Neuronal stem cell (in vitro differentiated cells): ENCODE measurements around the gene MOB4. TPM values are rescaled to one million over a fixed set of nuclear protein-coding genes. Genes with fewer than 3 reads are reported as not detected.

Source experiments
- DNase-seq: peaks from one replicate; pipeline ENCODE4 v3.0.0-alpha.2; 2013; ENCODE audit warnings: low spot score
- H2AFZ ChIP-seq: one replicate; pipeline ENCODE4 v1.6.1; 2013; ENCODE audit warnings: mild to moderate bottlenecking, low read length, inconsistent platforms
- H2AK5ac ChIP-seq: 2 replicates; pipeline ENCODE4 v1.6.1; 2013; ENCODE audit warnings: low read depth, mild to moderate bottlenecking, inconsistent platforms, low read length, moderate library complexity, mixed read lengths
- H2BK120ac ChIP-seq: 2 replicates; pipeline ENCODE4 v1.6.1; 2013; ENCODE audit warnings: low read depth, mild to moderate bottlenecking, inconsistent platforms, low read length, moderate library complexity, mixed read lengths
- H2BK12ac ChIP-seq: one replicate; pipeline ENCODE4 v1.6.1; 2013; ENCODE audit warnings: low read length, inconsistent platforms
- H2BK15ac ChIP-seq: 2 replicates; pipeline ENCODE4 v1.6.1; 2013; ENCODE audit warnings: mild to moderate bottlenecking, low read length, inconsistent platforms, mixed read lengths
- H2BK5ac ChIP-seq: one replicate; pipeline ENCODE4 v1.6.1; 2013; ENCODE audit warnings: inconsistent platforms, mild to moderate bottlenecking, low read length, moderate library complexity
- H3K14ac ChIP-seq: one replicate; pipeline ENCODE4 v1.6.1; 2013; ENCODE audit warnings: low read length, inconsistent platforms
- H3K18ac ChIP-seq: 2 replicates; pipeline ENCODE4 v1.6.1; 2013; ENCODE audit warnings: low read length, inconsistent platforms
- H3K23ac ChIP-seq: 2 replicates; pipeline ENCODE4 v1.6.1; 2013; ENCODE audit warnings: low read depth, mild to moderate bottlenecking, mixed read lengths, low read length, inconsistent platforms; ENCODE audit not compliant: poor library complexity
- H3K27ac ChIP-seq: replicated peaks from 3 replicates; pipeline ENCODE4 v1.5.1; 2013; ENCODE audit warnings: low read length, inconsistent platforms
- H3K27me3 ChIP-seq, 3 experiments: 2 replicates each; pipeline ENCODE4 v1.6.1; 2013; ENCODE audit warnings: low read length in 3 of 3, mild to moderate bottlenecking in 2 of 3, inconsistent platforms in 1 of 3, low read depth in 1 of 3, mixed read lengths in 1 of 3, moderate library complexity in 1 of 3; ENCODE audit not compliant: control insufficient read depth in 3 of 3, insufficient read depth in 3 of 3
- H3K36me3 ChIP-seq, 2 donors: replicated peaks in 1 of 2; 2 replicates each; pipeline ENCODE4 v1.6.1; 2013; ENCODE audit warnings: low read length in 2 of 2; ENCODE audit not compliant: control insufficient read depth in 2 of 2, insufficient read depth in 2 of 2
- H3K4ac ChIP-seq: 2 replicates; pipeline ENCODE4 v1.6.1; 2013; ENCODE audit warnings: inconsistent platforms, mild to moderate bottlenecking, low read length, moderate library complexity
- H3K4me1 ChIP-seq, 2 donors: 1 replicate in 1 of 2; 2 replicates in 1 of 2; pipeline ENCODE4 v1.6.1; 2013; ENCODE audit warnings: low read length in 2 of 2, low read depth in 1 of 2; ENCODE audit not compliant: control insufficient read depth in 2 of 2, insufficient read depth in 1 of 2
- H3K4me2 ChIP-seq: one replicate; pipeline ENCODE4 v1.6.1; 2013; ENCODE audit warnings: mild to moderate bottlenecking, low read length, inconsistent platforms; ENCODE audit not compliant: insufficient read depth, poor library complexity, severe bottlenecking
- H3K4me3 ChIP-seq, 2 donors: 2 replicates each; pipeline ENCODE4 v1.5.1; 2013; ENCODE audit warnings: low read length in 2 of 2, mild to moderate bottlenecking in 2 of 2, inconsistent platforms in 1 of 2, moderate library complexity in 1 of 2
- H3K79me1 ChIP-seq: one replicate; pipeline ENCODE4 v1.6.1; 2013; ENCODE audit warnings: low read depth, mild to moderate bottlenecking, inconsistent platforms, low read length, moderate library complexity
- H3K9ac ChIP-seq: one replicate; pipeline ENCODE4 v1.6.1; 2013; ENCODE audit warnings: mild to moderate bottlenecking, low read depth, low read length, inconsistent platforms; ENCODE audit not compliant: poor library complexity
- H3K9me3 ChIP-seq, 2 donors: replicated peaks in 1 of 2; 2 replicates each; pipeline versions ENCODE3 to v1.6.1; 2013; ENCODE audit warnings: low read length in 2 of 2, mild to moderate bottlenecking in 2 of 2, inconsistent platforms in 1 of 2, low read depth in 1 of 2, mixed read lengths in 1 of 2, moderate library complexity in 1 of 2; ENCODE audit not compliant: control insufficient read depth in 2 of 2, insufficient read depth in 1 of 2
- H4K8ac ChIP-seq: one replicate; pipeline ENCODE4 v1.6.1; 2013; ENCODE audit warnings: low read depth, mild to moderate bottlenecking, inconsistent platforms, low read length, moderate library complexity
- H4K91ac ChIP-seq: one replicate; pipeline ENCODE4 v1.6.1; 2013; ENCODE audit warnings: low read length, low read depth, mild to moderate bottlenecking, inconsistent platforms; ENCODE audit not compliant: poor library complexity
- WGBS, 2 donors: extraction: QIAGEN DNeasy Blood & Tissue Kit; methylation state at CpG; one replicate each; pipeline ENCODE4 v1.1.7; 2013; ENCODE audit warnings: missing lambda C conversion rate in 2 of 2, mixed read lengths in 1 of 2; ENCODE audit not compliant: insufficient read length in 2 of 2, insufficient replicate concordance in 1 of 2; ENCODE audit errors: extremely low coverage in 2 of 2; 5-methylcytosine and 5-hydroxymethylcytosine counted together
- small RNA-seq: library from polyadenylated mRNA; stranded (forward); fragments of <200 nt; extraction: miRNeasy Mini kit (QIAGEN cat#:217004); gene quantifications from one replicate; pipeline ENCODE3, GENCODE V24; 2013; ENCODE audit not compliant: insufficient read depth

MOB4 gene

GRCh38 chr2:197600306-197600705 is 84.4 kb downstream of the MOB4 start:
- no peak overlapping the region for H4K8ac ChIP-seq
- no peaks in the 10 kb centered on the region for H3K79me1 ChIP-seq
- no peak overlapping the region for H2BK5ac ChIP-seq
- H3K4me2 ChIP-seq = no peak overlapping the region
- no peak overlapping the region for H2BK120ac ChIP-seq
- no peak overlapping the region for H2AFZ ChIP-seq
- whole genome bisulfite sequencing, 2 donors = no CpG with 5 or more reads among the region's 5 CpGs
- H3K27me3 ChIP-seq = no peaks in the 10 kb centered on the region
- H2BK15ac ChIP-seq = no peak overlapping the region
- H3K27ac ChIP-seq = no peak overlapping the region
- no peak overlapping the region for H2AK5ac ChIP-seq
- DNase-seq = no peak
- H3K4ac ChIP-seq = no peak overlapping the region
- H3K9ac ChIP-seq = no peak overlapping the region
- peaks cover 0 to 6% of the 10 kb centered on the region in 2 donors for H3K9me3 ChIP-seq
- peaks cover 0 to 5% of the 10 kb centered on the region in 2 donors for H3K4me1 ChIP-seq
- no peak overlapping the region for H2BK12ac ChIP-seq
- H3K36me3 ChIP-seq = peaks cover 0 to 13% of the 10 kb centered on the region in 2 donors
- H3K14ac ChIP-seq = no peak overlapping the region
- H3K23ac ChIP-seq = no peak overlapping the region
- no peak overlapping the region for H4K91ac ChIP-seq
- no peak overlapping the region for H3K4me3 ChIP-seq
- no peak overlapping the region for H3K18ac ChIP-seq

GRCh38 chr2:197601726-197602125 is 85.9 kb downstream of the MOB4 start:
- no peak overlapping the region for H2BK5ac ChIP-seq
- no peak overlapping the region for H2BK12ac ChIP-seq
- whole genome bisulfite sequencing, 2 donors = no CpG with 5 or more reads among the region's 2 CpGs

More at GRCh38 chr2:197601726-197602125, 85.9 kb downstream of the MOB4 start:
- DNase-seq = no peak
- no peak overlapping the region for H4K91ac ChIP-seq
- peaks cover 0 to 7% of the 10 kb centered on the region in 2 donors for H3K36me3 ChIP-seq
- no peak overlapping the region for H2BK15ac ChIP-seq
- no peaks in the 10 kb centered on the region for H3K9me3 ChIP-seq
- H2AFZ ChIP-seq = no peak overlapping the region
- no peak overlapping the region for H3K14ac ChIP-seq
- no peaks in the 10 kb centered on the region for H3K79me1 ChIP-seq
- H3K27me3 ChIP-seq = no peaks in the 10 kb centered on the region
- H3K4ac ChIP-seq = no peak overlapping the region
- H3K18ac ChIP-seq = no peak overlapping the region
- no peak overlapping the region for H3K4me2 ChIP-seq
- no peak overlapping the region for H3K23ac ChIP-seq
- no peak overlapping the region for H3K4me3 ChIP-seq
- H3K9ac ChIP-seq = no peak overlapping the region
- H2BK120ac ChIP-seq = no peak overlapping the region
- no peak overlapping the region for H3K27ac ChIP-seq
- no peak overlapping the region for H2AK5ac ChIP-seq
- peaks cover 0 to 3% of the 10 kb centered on the region in 2 donors for H3K4me1 ChIP-seq
- H4K8ac ChIP-seq = no peak overlapping the region

Small RNA genes lying within 50 kb of the gene (small RNA-seq; reads per million reads assigned to genes)
- gene AC020550.1 = not detected
